Stimulated activated CD8-positive, alpha-beta memory T cell treated with anti-CD3 and anti-CD28 coated beads, Interleukin-12 subunit alpha, Interleukin-12 subunit beta, amount 100 ng/mL, for 24 hours (primary cell): ENCODE data around the gene SMKR1.
"Not testable (repeated sequence)": the region's sequence is repeated elsewhere in the genome, so short reads cannot be mapped to it uniquely, and the experiment has no call there.

Experiments used
- DNase-seq: peaks from one replicate; pipeline ENCODE4 v3.0.0-alpha.2; 2020; ENCODE audit errors: extremely low read depth

Gene SMKR1

DNA sequence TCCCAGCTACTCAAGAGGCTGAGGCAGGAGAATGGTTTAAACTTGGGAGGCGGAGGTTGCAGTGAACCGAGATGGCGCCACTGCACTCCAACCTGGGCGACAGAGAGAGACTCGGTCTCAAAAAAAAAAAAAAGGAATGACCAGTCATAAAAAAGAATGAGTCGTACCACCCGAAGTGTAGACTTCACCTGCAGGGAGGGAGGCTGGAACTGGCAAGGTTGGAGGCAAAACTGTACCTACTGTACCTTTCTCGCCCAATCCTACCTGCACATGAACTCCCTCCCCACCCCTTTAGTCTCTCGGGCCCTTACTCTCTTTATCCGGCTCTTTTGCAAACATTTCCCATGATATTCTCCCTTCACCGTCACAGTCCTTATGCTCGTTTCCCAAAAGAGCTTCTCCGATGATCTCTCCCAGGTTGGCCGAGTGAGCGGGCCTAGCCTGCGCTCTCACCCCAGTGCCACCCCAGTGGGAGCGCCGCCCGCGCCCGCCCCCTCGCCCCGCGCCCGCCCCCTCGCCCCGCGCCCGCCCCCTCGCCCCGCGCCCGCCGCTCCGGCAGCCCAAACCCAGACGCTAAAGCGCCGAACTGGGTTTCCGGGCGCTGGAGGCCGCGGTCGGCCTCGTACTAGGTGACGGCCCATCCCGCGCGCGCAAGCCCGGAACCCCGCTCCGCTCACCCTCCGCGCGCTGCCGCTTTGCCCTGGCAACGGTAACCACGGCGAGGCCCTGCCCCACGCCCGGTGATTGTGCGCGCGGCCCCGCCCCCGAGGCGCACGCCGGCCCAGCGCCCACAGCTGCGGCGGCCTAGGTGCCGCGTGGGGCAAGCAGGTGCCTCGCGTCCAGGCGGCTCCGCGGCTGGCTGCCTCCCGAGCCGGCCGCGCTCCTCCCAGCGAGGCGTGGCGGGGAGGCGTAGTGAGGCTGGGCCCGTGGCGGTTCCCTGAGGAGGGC, at the start of gene SMKR1:
Gene SMKR1 (plus strand): TSS at position 772 of the 948 bp plus-strand sequence. CDS start 294 bp downstream, outside the sequence.
- peak; percentile 81 for DNase-seq

DNA sequence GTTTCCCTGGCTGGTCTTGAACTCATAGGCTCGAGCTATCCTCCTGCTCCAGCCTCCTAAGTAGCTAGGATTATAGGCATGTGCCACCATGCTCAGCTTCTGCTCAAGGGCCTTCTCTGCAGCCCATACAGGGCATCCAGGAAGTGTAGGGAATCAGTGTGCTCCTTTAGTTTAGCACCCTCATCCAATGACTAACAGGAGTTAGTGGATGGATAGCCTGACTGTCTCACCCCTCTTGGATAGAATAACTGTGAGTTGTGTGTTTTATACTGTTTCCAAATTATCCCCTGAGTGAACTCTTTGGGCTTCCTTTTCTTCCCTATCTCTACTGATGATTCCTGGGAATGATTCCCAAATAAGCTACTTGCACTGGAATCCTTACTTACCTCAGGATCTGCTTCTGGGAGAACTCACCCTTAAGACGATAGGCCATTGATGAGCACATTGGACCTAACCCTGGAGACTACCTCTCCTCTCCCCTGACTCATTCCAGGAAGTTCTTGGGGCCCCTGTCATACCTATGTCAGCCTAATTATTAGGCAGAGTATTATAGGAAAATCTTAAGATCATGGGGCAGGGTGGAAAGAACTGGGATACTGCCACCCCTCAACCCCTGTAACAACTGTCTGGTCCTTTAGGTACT, 49.6 kb upstream of the SMKR1 start:
- no peak for DNase-seq

DNA sequence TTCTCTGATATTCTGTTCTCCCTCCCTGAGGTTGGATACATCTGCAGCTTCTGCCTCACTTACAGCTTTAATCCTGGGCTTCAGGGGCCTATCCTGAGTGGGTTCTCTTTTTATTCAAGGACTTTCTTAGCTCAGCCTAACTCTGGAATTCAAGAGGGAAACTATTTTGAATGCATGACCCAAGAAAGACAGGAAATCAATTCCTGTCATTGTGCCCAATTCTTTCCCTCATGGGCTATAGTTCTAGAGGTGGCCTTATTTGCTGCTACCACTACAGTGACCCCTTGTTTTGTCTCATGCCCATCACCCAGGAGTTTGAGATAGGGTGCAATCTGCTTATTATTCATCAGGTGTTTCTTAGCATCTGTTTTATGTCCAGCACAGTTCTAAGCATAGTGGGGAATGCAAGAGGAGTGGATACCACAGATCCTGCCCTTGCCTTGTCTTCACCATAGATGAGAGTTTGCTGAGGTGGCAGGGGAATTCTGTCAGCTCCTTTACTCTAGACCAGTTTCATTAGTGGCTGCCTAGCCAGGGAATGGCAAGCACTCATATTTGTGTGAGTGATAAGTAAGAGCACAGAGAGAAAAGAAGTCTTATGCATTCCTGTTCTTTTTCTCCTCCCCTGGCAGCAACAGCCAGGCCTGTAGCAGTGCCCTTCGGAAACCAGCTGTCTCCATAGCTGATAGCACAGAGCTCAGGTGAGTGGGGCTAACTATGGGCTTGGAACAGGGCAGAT, 48.7 kb upstream of the SMKR1 start:
- no peak for DNase-seq

DNA sequence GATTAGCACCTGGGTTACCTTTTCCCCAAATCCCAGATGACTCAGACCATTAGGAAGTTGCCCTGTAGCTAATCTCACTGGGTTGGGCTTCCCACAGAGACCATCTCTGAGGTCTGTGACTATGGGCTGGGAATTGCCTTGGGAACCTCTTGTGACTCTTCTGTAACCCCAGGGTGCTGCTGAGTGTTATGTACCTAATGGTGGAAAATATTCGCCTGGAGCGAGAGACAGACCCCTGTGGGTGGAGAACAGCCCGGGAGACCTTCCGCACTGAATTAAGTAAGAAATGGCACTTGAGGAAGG, 48.1 kb upstream of the SMKR1 start:
- DNase-seq: no peak

DNA sequence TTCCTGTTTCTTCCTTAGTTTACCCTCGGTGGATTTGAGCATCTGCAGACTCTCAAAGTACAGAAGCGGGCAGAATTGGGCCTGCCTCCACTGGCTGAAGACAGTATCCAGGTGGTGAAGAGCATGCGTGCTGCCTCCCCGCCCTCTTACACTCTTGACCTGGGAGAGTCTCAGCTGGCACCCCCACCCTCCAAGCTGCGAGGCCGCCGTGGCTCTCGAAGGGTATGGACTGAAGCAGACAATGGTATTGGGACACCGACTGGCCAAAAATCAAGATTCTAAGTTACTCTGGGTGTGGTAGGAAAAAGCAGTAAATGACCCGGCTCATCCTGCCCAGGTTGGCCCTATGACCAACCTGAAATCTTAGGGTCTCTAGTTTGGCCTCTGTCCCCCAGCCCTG, 45.9 kb upstream of the SMKR1 start:
- DNase-seq: no peak

DNA sequence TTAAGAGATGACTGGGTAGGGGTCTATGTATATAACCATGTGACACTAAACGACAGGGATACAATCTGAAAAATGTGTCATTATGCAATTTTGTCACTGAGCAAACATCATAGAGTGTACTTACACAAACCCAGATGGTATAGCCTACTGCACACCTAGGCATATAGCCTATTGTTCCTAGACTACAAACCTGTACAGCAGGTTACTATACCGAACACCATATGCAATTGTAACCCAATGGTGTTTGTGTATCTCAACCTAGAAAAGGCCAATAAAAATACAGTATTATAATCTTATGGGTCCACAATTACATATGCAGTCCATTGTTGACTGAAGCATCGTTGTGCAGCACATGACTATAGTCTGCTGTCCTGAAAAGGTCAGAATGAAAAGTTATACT, 45.2 kb upstream of the SMKR1 start:
- no peak for DNase-seq

DNA sequence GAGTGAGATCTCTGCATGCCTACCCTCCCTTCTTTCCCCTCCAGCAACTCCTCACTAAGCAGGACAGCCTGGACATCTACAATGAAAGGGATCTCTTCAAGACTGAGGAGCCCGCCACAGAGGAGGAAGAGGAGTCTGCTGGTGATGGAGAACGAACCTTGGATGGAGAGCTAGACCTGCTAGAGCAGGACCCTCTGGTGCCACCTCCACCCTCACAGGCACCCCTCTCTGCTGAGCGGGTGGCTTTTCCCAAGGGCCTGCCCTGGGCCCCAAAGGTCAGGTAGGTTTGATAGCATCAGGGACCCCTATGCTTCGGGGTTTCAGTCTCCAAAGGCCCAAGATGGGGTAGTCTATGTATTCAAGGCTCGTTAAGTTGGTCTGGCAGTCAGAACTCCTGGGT, 44.2 kb upstream of the SMKR1 start:
- DNase-seq: no peak

DNA sequence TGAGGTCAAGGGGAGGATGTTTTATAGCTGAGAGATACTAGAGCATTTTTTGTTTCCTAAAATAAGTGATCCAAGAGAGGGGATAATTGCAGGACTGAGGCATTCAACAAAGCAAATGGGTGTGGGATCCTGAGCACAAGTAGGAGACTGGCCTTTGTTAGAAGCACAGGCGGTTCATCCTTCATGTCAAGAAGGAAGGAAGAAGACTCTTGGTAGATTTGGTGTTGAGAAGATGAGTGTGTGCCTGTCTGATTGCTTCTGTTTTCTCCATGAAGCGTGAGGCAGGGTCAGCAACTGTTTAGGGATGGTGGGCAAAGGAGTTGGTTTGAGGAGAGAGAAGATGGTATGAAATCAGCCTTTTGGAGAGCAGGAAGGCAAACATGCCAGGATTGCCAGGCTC, 40.5 kb upstream of the SMKR1 start:
- DNase-seq: no peak

DNA sequence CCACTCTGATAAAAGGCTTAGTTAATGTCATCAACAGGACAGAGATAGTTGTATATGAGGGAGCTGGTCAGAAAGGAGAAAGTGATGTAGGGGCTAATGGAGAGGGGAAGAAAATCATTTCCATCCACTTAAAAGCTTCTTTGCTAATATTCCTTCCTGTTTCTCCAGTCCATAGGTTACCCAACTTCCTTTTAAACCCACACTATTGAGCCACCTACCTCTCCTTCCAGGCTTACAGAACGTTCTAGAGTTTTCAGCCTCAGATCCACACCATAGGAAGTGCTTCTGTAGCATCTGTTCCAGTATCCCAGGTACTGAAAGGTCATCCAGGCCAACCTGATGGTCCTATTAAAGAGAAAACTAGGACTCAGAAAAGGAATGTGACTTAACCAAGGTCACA, 39.9 kb upstream of the SMKR1 start:
- no peak for DNase-seq

DNA sequence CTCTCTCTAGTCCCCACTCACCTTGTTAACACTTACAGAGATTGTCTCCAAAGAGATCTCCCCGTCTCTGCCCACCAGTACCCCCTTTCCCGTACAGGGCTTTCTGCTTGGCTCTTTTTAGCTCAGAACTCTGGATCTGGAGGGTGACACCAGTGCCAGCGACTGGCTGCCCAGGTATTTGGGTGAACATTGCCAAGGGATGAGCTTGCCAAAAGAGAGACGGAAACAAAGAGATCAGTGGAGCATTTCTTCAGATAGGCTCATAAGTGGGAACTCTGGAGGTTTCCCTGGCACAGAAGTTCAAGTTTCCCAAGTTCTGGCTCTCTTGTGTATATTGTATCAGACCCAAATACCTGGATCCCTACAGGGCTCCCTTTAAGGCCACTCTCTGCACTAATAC, 38.1 kb upstream of the SMKR1 start:
- no peak for DNase-seq

DNA sequence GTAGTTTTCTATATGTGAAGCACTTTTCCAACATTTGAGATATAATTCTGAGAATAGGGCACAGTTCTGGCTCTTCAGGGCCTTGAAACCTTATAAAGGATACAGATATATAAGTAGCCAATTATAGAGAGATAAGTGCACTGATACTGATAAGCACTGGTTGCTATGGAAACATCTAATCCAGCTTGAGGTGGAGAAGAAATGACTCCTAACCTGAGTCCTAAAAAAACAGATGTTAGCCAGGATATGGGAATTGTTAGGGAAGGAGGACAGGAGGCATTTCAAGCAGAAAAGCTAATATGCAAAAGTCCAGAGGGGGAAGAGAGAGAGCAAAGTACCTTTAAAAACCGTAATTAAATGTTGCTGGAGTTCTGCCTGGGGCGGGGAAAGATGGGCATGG, 37.3 kb upstream of the SMKR1 start:
- DNase-seq: no peak

DNA sequence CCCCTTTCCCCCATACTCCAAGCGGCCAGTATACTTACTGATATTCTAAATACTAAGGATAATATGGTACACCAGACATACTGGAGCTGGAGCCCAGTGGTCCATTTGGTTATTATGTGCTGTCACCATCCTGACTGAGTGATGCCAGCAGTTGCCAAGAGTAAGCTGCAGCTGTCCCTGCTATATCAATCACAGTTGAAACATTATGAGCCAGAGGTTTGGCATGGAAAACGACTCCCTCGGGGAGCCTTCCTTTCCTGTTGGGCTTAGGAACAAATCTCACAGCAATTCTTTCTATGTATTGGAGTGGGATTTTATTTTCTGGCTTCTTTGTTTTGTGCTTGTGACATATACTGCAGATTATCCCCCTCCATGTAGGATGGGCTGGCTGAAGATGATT, 35.5 kb upstream of the SMKR1 start:
- no peak for DNase-seq

DNA sequence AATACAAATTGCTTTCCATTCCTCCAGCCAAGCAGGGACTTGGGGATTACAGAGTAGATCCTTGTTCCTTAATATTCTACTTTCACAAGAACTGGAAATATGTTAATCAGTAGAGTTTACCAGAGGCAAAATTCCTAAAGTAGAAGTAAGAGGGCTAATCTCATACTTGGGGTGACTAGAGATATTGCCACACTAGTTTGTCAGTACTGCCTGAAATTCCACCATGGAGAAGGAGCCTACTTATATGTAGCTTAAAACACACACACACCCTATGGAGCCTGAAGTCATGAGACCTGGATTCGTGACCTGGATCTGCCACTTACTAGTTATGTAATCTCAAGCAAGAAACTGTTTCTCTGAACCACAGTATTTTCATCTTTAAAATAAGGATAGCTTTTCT, 34.2 kb upstream of the SMKR1 start:
- no peak for DNase-seq

DNA sequence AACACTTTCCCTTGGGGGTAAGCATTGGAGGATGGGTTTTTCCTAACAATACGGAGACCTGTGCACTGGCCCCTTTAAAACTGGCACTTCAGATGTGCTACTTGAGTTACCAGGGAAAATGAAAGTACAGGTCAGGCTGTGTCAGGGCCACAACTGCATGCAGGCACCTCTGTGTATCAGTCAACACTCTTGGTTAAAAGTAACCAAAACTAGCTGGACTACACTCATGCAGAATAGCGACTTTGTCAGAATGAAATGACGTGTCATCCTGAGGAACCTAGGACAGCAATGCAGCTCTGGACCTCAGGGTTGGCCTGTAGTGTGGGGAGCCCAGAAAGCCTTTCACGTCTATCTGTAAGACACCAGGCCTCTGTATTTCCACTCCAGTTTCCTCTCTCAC, 33.8 kb upstream of the SMKR1 start:
- DNase-seq: no peak

DNA sequence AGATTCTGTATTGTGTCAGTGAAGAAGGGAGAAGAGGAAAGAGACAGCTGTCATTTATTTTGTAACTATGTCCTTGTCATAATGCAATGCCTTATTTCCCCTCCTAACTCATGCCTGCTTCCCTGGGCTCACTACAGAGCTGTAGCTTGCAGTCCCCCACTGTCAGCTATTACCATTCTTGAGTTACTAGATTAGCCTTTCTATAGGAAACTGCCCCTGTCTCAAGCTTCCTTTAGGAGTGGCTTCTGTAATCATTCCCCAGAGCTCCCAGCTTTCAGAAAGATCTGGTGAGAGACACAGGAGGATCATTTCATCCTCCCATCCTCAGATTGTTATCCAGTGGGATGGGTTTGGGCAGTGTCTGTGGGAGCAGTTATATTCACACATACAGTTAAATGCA, 32.4 kb upstream of the SMKR1 start:
- no peak for DNase-seq

DNA sequence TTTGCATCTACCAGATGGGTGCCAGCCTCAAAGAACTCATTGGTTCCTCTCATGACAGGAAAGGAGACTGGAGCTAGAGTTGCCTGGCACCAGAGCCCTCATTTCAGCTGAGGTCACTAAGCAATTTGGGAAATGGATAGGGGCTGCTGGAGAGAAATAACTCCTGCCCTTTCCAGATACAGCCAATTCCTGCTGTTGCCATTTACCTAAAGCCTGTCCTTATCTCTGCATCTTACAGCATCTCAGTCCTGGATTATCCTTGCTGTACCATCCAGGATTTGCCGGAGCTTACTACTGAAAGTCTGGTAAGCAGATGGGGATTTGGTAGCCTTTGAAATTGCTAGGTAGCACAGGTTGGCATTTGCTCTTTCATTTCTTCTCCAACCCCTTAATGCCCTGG, 31.9 kb upstream of the SMKR1 start:
- no peak for DNase-seq

DNA sequence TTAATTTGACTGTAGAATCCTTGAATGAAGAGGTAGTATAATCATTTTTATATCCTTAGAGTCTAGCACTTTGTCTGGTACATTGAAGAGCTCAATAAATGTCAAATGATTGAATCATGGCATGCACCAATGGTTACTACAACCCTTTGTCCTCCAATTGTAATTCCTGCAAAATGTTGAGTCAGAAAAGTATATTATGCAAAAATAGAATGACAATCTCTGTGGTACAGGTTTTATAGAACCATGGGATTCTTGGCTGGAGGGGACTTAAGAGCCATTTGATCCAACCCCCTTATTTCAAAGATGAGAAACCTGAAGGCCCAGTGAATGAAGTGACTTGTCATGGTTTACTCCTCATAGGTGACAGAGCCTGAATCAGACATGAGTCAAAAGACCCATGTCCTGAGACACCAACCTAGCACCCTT, 30.9 kb upstream of the SMKR1 start:
- no peak for DNase-seq

DNA sequence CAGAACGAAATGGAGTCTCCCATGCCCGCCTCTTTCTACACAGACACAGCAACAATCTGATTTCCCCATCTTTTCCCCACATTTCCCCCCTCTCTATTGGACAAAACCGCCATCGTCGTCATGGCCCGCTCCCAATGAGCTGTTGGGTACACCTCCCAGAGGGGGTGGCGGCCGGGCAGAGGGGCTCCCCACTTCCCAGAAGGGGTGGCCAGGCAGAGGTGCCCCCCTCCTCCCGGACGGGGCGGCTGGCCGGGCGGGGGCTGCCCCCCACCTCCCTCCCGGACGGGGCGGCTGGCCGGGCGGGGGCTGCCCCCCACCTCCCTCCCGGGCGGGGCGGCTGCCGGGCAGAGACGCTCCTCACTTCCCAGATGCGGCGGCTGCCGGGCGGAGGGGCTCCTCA, 26.4 kb upstream of the SMKR1 start:
- DNase-seq: not testable (repeated sequence)

DNA sequence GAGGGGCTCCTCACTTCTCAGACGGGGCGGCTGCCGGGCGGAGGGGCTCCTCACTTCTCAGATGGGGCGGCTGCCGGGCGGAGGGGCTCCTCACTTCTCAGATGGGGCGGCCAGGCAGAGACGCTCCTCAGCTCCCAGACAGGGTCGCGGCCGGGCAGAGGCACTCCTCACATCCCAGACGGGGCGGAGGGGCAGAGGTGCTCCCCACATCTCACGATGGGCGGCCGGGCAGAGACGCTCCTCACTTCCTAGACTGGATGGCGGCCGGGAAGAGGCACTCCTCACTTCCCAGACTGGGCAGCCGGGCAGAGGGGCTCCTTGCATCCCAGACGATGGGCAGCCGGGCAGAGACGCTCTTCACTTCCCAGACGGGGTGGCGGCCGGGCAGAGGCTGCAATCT, 25.9 kb upstream of the SMKR1 start:
- DNase-seq: not testable (repeated sequence)

DNA sequence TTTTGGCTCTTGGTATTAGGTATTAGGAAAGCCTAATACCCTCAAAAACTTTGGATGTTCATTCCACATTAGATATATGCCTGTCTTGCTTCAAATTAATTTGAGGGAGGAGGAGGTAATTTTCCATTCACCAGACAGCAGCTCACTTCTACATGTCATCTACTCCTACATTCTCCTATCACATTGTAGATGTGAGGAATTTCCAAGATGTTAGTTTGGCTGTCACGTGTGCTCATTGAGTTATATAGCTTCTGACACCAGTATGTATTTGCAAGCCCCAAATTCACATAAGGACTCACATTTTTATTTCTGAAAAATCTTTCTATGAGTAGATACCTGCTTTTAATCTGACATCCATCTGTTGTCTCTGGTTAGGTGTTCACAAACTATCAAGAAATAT, 22.5 kb upstream of the SMKR1 start:
- DNase-seq: no peak

DNA sequence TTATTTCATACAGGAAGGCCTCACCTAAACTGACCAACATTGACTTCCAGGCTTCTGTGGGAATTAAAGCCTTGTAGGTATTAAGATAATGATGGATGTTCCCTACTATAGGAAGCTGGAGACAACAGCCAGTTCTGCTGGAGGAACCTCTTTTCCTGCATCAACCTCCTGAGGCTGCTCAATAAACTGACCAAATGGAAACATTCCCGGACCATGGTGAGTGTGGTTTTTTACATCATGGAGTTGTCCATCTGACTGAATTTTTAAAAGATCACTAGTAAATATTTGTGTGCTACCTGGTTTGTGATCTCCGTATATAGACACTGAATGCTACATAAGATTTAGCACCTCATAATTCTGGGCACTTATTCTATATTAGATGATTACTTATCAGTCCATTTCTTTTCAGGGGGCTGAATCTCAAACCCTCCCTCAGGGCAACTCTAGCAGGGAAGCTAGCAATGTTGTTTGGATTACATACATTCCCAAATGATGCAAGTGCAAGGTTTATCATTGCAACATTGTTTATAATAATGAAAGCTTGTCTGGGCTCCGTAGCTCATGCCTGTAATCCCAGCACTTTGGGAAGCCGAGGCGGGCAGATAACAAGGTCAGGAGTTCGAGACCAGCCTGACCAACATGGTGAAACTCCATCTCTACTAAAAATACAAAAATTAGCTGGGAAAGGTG, 21.5 kb upstream of the SMKR1 start:
- no peak for DNase-seq

DNA sequence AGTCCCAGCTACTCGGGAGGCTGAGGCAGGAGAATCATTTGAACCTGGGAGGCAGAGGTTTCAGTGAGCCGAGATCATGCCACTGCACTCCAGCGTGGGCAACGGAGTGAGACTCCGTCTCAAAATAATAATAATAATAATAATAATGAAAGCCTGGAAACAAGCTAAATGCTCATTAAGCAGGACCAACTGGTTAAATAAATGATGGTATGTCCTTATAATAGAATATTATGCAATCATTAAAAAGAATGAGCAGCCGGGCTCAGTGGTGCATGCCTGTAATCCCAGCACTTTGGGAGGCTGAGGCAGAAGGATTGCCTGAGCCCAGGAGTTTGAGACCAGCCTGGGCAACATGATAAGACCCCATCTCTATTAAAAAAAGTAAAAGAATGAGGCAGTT, 21.0 kb upstream of the SMKR1 start:
- not testable (repeated sequence) for DNase-seq
